ENCODE data around the gene SELENOP. TPM values are rescaled to one million over a fixed set of nuclear protein-coding genes. Genes with fewer than 3 reads are reported as not detected.

Gene SELENOP
- total and polyA plus RNA-seq, 2 of the 8 experiments (the other 6 are each of a cell fraction or from before 2014, with no cell fraction given), result 5.5 to 19.4 TPM

GRCh38 chr5:42759456-42759855 lies 52.2 kb downstream of the SELENOP start:
- no peak overlapping the region for H4K5ac ChIP-seq (ENCODE audit: insufficient read length, low read depth, low read length)
- no peaks in the 10 kb centered on the region for H3K79me2 ChIP-seq (ENCODE audit: control insufficient read depth in 1 of 2, insufficient read depth in 2 of 2, low read length in 2 of 2)
- WGBS, 2 experiments (ENCODE audit: extremely low coverage in 1 of 2, insufficient coverage in 1 of 2, insufficient read length in 1 of 2, insufficient replicate concordance in 2 of 2, low coverage in 1 of 2, low lambda C conversion rate in 2 of 2, missing lambda C conversion rate in 1 of 2), result 93% methylated on average over 2 of the region's 2 CpGs; no CpG with 5 or more reads in 1 of the 2 experiments
- ChIA-PET CTCF (ENCODE audit: partially characterized antibody) (interaction anchor here (0.6 to 1.0 kb wide), 2 partner anchors 212 to 401 kb away, joined by 3 read pairs; no protein-coding TSS in a partner anchor), POLR2A (ENCODE audit: partially characterized antibody) (no interaction called here)
- H3K4ac ChIP-seq (replicated peaks; ENCODE audit: insufficient read length, low read depth, low read length), result no peak overlapping the region
- H3K36me3 ChIP-seq (ENCODE audit: control insufficient read depth in 2 of 4, insufficient read depth in 4 of 4, low read length in 3 of 4), result peaks cover 0 to 4% (median 0%) of the 10 kb centered on the region in 4 experiments; a peak in 1 of 8 replicates
- FAIRE-seq (no peak), DNase-seq (ENCODE audit: low read depth in 1 of 2, low spot score in 2 of 2) (no peak)
- no peak overlapping the region for H2AFZ ChIP-seq (ENCODE audit: low read length)
- H2BK20ac ChIP-seq (ENCODE audit: low read length), result no peak overlapping the region
- no peak overlapping the region for H3K9ac ChIP-seq (replicated peaks in 1 of 4; ENCODE audit: extremely low read depth in 1 of 4, low read depth in 3 of 4, low read length in 3 of 4)
- H3K27me3 ChIP-seq (replicated peaks in 1 of 4; ENCODE audit: control insufficient read depth in 3 of 4, extremely low read depth in 1 of 4, insufficient read depth in 3 of 4, low read length in 3 of 4), result no peaks in the 10 kb centered on the region
- no peak overlapping the region for H2BK120ac ChIP-seq (replicated peaks; ENCODE audit: low read depth, low read length)
- no peaks in the 10 kb centered on the region for H4K20me1 ChIP-seq (replicated peaks in 1 of 2; ENCODE audit: control insufficient read depth in 1 of 2, insufficient read depth in 2 of 2, low read length in 2 of 2)
- H3K4me3 ChIP-seq (ENCODE audit: extremely low read depth in 1 of 4, insufficient read depth in 2 of 4, low read depth in 3 of 4, low read length in 4 of 4), result no peak overlapping the region
- H2BK12ac ChIP-seq (ENCODE audit: low read depth, low read length), result no peak overlapping the region
- H3K79me1 ChIP-seq (ENCODE audit: low read depth, low read length), result no peaks in the 10 kb centered on the region
- H2BK15ac ChIP-seq (ENCODE audit: low read length), result no peak overlapping the region
- H3K23ac ChIP-seq (ENCODE audit: insufficient read length), result no peak overlapping the region
- no peak overlapping the region for H4K8ac ChIP-seq (ENCODE audit: extremely low read depth, insufficient read depth, low read length)
- H3K56ac ChIP-seq (replicated peaks; ENCODE audit: insufficient read length, low read depth, low read length), result no peak overlapping the region
- peaks cover 5% of the 10 kb centered on the region for H3K23me2 ChIP-seq (ENCODE audit: low read depth, low read length)
- no peak overlapping the region for H4K91ac ChIP-seq (replicated peaks; ENCODE audit: insufficient read length, low read length)
- no peak overlapping the region for H3K4me2 ChIP-seq (ENCODE audit: insufficient read depth in 1 of 2, low read depth in 2 of 2, low read length in 2 of 2)
- no peaks in the 10 kb centered on the region for H3K9me3 ChIP-seq (ENCODE audit: insufficient read depth in 2 of 2, low read depth in 1 of 2, low read length in 1 of 2)
- H3K4me1 ChIP-seq (replicated peaks in 1 of 4; ENCODE audit: control insufficient read depth in 3 of 4, insufficient read depth in 4 of 4, low read length in 3 of 4), result peaks cover 0 to 4% (median 0%) of the 10 kb centered on the region in 4 experiments; a peak in 1 of 7 replicates
- no peak overlapping the region for H2BK5ac ChIP-seq (ENCODE audit: low read depth, low read length)
- no peak overlapping the region for H3K18ac ChIP-seq (ENCODE audit: extremely low read depth, low read length)
- TF ChIP-seq CTCF (IDR thresholded peaks at IDR 0.05; ENCODE audit: control extremely low read depth in 1 of 3, insufficient read depth in 1 of 3, low read depth in 1 of 3, low read length in 3 of 3), result no peak
- TF ChIP-seq FOSL1 (IDR thresholded peaks at IDR 0.05; ENCODE audit: insufficient read depth, low read depth, low read length), result no peak
- no peak for TF ChIP-seq YY1 (IDR thresholded peaks at IDR 0.05; ENCODE audit: low read depth, low read length)
- TF ChIP-seq CREB1 (IDR thresholded peaks at IDR 0.05), result no peak
- no peak for TF ChIP-seq GTF2F1 (IDR thresholded peaks at IDR 0.05; ENCODE audit: borderline replicate concordance, low read depth, low read length)
- TF ChIP-seq JUND (IDR thresholded peaks at IDR 0.05; ENCODE audit: low read length), result no peak
- TF ChIP-seq HDAC2 (IDR thresholded peaks at IDR 0.05; ENCODE audit: borderline replicate concordance in 1 of 2, low read depth in 2 of 2, low read length in 2 of 2), result no peak
- H3K27ac ChIP-seq (ENCODE audit: low read depth, low read length), result no peak overlapping the region
- no peak overlapping the region for H3K14ac ChIP-seq (ENCODE audit: insufficient read length)
- no peak overlapping the region for H2AK5ac ChIP-seq (ENCODE audit: low read depth, low read length)
